K562 (cell line): ENCODE data around the gene AMBRA1. TPM values are rescaled to one million over a fixed set of nuclear protein-coding genes. Genes with fewer than 3 reads are reported as not detected.

Source experiments
- ARID3B ChIP-seq: fragments of 250-450 bp; sonication (Bioruptor Pico); IDR thresholded peaks from 2 replicates; pipeline ENCODE4 v1.4.0; 2020; ENCODE audit warnings: borderline replicate concordance
- CEBPG ChIP-seq, 3 experiments: fragments of 200-800 bp in 1 of 3; sonication (Bioruptor generic) in 1 of 3; sonication (generic) in 1 of 3; formaldehyde crosslinking in 1 of 3; IDR thresholded peaks in 2 of 3; conservative IDR thresholded peaks in 1 of 3; 2 replicates each; pipeline versions ENCODE4 v1.6.1 to v1.8.0; 2016 to 2022; ENCODE audit warnings: missing compliant biosample characterization in 2 of 3, missing genetic modification characterization in 2 of 3, mild to moderate bottlenecking in 1 of 3, missing genetic modification reagents in 1 of 3
- E2F3 ChIP-seq: fragments of 250-450 bp; sonication (Bioruptor Pico); IDR thresholded peaks from 2 replicates; pipeline ENCODE4 v1.4.0; 2020; ENCODE audit warnings: mild to moderate bottlenecking
- HCFC1 ChIP-seq: IDR thresholded peaks from 2 replicates; pipeline ENCODE4 v1.6.1; 2012; ENCODE audit warnings: low read depth, low read length, improper control_type of control experiment
- JUND ChIP-seq, 2 experiments: IDR thresholded peaks; 2 replicates in 1 of 2; 3 replicates in 1 of 2; pipeline ENCODE4 v1.6.1; 2011; ENCODE audit warnings: borderline replicate concordance in 2 of 2, low read depth in 2 of 2, low read length in 2 of 2, improper control_type of control experiment in 1 of 2, missing biosample characterization in 1 of 2, missing genetic modification characterization in 1 of 2, missing genetic modification reagents in 1 of 2
- MAFF ChIP-seq: IDR thresholded peaks from 2 replicates; pipeline ENCODE4 v1.6.1; 2012; ENCODE audit warnings: low read length, improper control_type of control experiment
- MCM3 ChIP-seq: fragments of 450-650 bp; IDR thresholded peaks from 2 replicates; pipeline ENCODE4 v1.6.1; 2016
- MXD1 ChIP-seq: fragments of 250-450 bp; sonication (Bioruptor Pico); IDR thresholded peaks from 2 replicates; pipeline ENCODE4 v1.8.0; 2021; ENCODE audit warnings: borderline replicate concordance, mild to moderate bottlenecking, moderate library complexity; ENCODE audit not compliant: poor library complexity, severe bottlenecking
- NCOA6 ChIP-seq: fragments of 450-650 bp; IDR thresholded peaks from 2 replicates; pipeline ENCODE4 v1.6.1; 2017; ENCODE audit warnings: mild to moderate bottlenecking
- NFE2L1 ChIP-seq: fragments of 450-650 bp; IDR thresholded peaks from 2 replicates; pipeline ENCODE4 v1.6.1; 2016; ENCODE audit warnings: missing genetic modification characterization, low read depth, mild to moderate bottlenecking, missing compliant biosample characterization, moderate library complexity, borderline replicate concordance
- RBM25 ChIP-seq: fragments of 200-400 bp; formaldehyde crosslinking; IDR thresholded peaks from 2 replicates; pipeline ENCODE4 v1.6.1; 2018; ENCODE audit warnings: low read length, low read depth, moderate library complexity; ENCODE audit not compliant: severe bottlenecking
- RFX7 ChIP-seq: fragments of 250-450 bp; sonication (Bioruptor Pico); IDR thresholded peaks from 2 replicates; pipeline ENCODE4 v1.5.1; 2021; ENCODE audit warnings: mild to moderate bottlenecking
- ZNF324 ChIP-seq: fragments of 250-450 bp; sonication (Bioruptor Pico); IDR thresholded peaks from 2 replicates; pipeline ENCODE4 v1.4.0; 2020; ENCODE audit warnings: mild to moderate bottlenecking
- ZNF592 ChIP-seq: fragments of 450-650 bp; IDR thresholded peaks from 2 replicates; pipeline ENCODE4 v1.6.1; 2017; ENCODE audit warnings: antibody characterized with exemption, mild to moderate bottlenecking
- polyA plus RNA-seq, 8 experiments: library from polyadenylated mRNA; depleted of rRNA in 4 of 8; stranded (reverse) in 5 of 8; unstranded in 3 of 8; fragments of >200 nt; fragmentation: Nextera tagmentation in 2 of 8; fragmentation: Illumina TruSeq in 1 of 8; extraction: Ambion mirVana in 2 of 8; extraction: Trizol in 1 of 8; gene quantifications; 2 replicates each; pipeline versions ENCODE4 v1.2.1 to v1.2.3, GENCODE V29; 2011 to 2014; ENCODE audit warnings: inconsistent platforms in 1 of 8, missing spikeins in 1 of 8
- total RNA-seq, 7 experiments: library from RNA; depleted of rRNA in 6 of 7; stranded (reverse); fragments of >200 nt in 6 of 7; fragmentation: Illumina TruSeq in 2 of 7; extraction: Trizol in 2 of 7; gene quantifications; 2 replicates each; pipeline versions ENCODE4 v1.2.1 to v1.2.3, GENCODE V29; 2011 to 2021; ENCODE audit warnings: low replicate concordance in 1 of 7
- TF ChIP-seq, protein P1 (sequence below): fragments of 450-650 bp; conservative IDR thresholded peaks from 2 replicates; pipeline ENCODE4 v1.6.1; 2016; ENCODE audit warnings: missing genetic modification characterization, low read depth, mild to moderate bottlenecking, missing compliant biosample characterization, moderate library complexity
- TF ChIP-seq, protein P2 (sequence below): sonication (generic); IDR thresholded peaks from 2 replicates; pipeline ENCODE4 v1.6.1; 2016
- TF ChIP-seq, protein P3 (sequence below): fragments of 450-650 bp; formaldehyde crosslinking; IDR thresholded peaks from 2 replicates; pipeline ENCODE4 v1.4.0; 2022; ENCODE audit warnings: mild to moderate bottlenecking, moderate library complexity

AMBRA1 gene
- total and polyA plus RNA-seq, 9 of the 15 experiments (the other 6 are each of a cell fraction or from before 2014, with no cell fraction given): 0.15 to 24.5 (median 13.0) TPM

GRCh38 chr11:46427364-46427763 lies 166.5 kb downstream of the AMBRA1 start (continued):
- TF ChIP-seq, protein P1, sequence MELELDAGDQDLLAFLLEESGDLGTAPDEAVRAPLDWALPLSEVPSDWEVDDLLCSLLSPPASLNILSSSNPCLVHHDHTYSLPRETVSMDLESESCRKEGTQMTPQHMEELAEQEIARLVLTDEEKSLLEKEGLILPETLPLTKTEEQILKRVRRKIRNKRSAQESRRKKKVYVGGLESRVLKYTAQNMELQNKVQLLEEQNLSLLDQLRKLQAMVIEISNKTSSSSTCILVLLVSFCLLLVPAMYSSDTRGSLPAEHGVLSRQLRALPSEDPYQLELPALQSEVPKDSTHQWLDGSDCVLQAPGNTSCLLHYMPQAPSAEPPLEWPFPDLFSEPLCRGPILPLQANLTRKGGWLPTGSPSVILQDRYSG (tag): no peak
- TF ChIP-seq ARID3B: no peak
- TF ChIP-seq RBM25: no peak
- TF ChIP-seq, protein P2, sequence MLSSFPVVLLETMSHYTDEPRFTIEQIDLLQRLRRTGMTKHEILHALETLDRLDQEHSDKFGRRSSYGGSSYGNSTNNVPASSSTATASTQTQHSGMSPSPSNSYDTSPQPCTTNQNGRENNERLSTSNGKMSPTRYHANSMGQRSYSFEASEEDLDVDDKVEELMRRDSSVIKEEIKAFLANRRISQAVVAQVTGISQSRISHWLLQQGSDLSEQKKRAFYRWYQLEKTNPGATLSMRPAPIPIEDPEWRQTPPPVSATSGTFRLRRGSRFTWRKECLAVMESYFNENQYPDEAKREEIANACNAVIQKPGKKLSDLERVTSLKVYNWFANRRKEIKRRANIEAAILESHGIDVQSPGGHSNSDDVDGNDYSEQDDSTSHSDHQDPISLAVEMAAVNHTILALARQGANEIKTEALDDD: peak; percentile 37; the same call in 1 of the 2 replicates
- peak; percentile 96 for TF ChIP-seq MAFF
- no peak for TF ChIP-seq RFX7 (CRISPR knock-in tag)
- no peak for TF ChIP-seq MXD1 (CRISPR knock-in tag)
- TF ChIP-seq HCFC1: no peak
- peak; percentile 46; the same call in 1 of the 2 replicates for TF ChIP-seq ZNF592
- TF ChIP-seq ZNF324 (CRISPR knock-in tag): no peak
- no peak for TF ChIP-seq MCM3
- TF ChIP-seq, protein P3, sequence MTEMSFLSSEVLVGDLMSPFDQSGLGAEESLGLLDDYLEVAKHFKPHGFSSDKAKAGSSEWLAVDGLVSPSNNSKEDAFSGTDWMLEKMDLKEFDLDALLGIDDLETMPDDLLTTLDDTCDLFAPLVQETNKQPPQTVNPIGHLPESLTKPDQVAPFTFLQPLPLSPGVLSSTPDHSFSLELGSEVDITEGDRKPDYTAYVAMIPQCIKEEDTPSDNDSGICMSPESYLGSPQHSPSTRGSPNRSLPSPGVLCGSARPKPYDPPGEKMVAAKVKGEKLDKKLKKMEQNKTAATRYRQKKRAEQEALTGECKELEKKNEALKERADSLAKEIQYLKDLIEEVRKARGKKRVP (CRISPR knock-in tag): no peak
- TF ChIP-seq JUND (IDR thresholded peaks at IDR 0.05; ENCODE audit: borderline replicate concordance, low read depth, low read length): peak; percentile 71
- TF ChIP-seq JUND (tag; IDR thresholded peaks at IDR 0.05; ENCODE audit: borderline replicate concordance, low read depth, low read length): peak; percentile 34; the same call in 1 of the 3 replicates
- TF ChIP-seq CEBPG (CRISPR knock-in tag; IDR thresholded peaks at IDR 0.05): no peak
- no peak for TF ChIP-seq CEBPG (tag; conservative IDR thresholded peaks at IDR 0.05 in 1 of 2, IDR thresholded peaks at IDR 0.05 in 1 of 2)
- 0 out of 2 replicates have a peak, but pooled peaks have one; percentile 16 for TF ChIP-seq NFE2L1 (tag)
- no peak for TF ChIP-seq E2F3 (CRISPR knock-in tag)
- TF ChIP-seq NCOA6: no peak
